ENCODE results near the gene MFSD6.
"Not testable (repeated sequence)": the region's sequence is repeated elsewhere in the genome, so short reads cannot be mapped to it uniquely, and the experiment has no call there.

MFSD6 gene

GRCh38 chr2:190462611-190463010, 54.5 kb downstream of the MFSD6 start:
- DNase-seq, result no peak

GRCh38 chr2:190465060-190465459, 56.9 kb downstream of the MFSD6 start:
- DNase-seq, result no peak

- DNase-seq, result no peak
Measured at GRCh38 chr2:190466819-190467446, 58.8 kb downstream of the MFSD6 start.

- peak; percentile 41 for DNase-seq
Measured at GRCh38 chr2:190467575-190468083, 59.5 kb downstream of the MFSD6 start.

- DNase-seq, result not testable (repeated sequence)
Measured at GRCh38 chr2:190468354-190468753, 60.2 kb downstream of the MFSD6 start.

GRCh38 chr2:190468814-190469569, 60.8 kb downstream of the MFSD6 start:
- peak; percentile 31 for DNase-seq

GRCh38 chr2:190469771-190470170, 61.6 kb downstream of the MFSD6 start:
- DNase-seq, result no peak

GRCh38 chr2:190470256-190470826, 62.2 kb downstream of the MFSD6 start:
- no peak for DNase-seq

- DNase-seq, result no peak
Measured at GRCh38 chr2:190477661-190478454, 69.7 kb downstream of the MFSD6 start.

GRCh38 chr2:190478572-190479195, 70.5 kb downstream of the MFSD6 start:
- no peak for DNase-seq

- no peak for DNase-seq
Measured at GRCh38 chr2:190481339-190481738, 73.2 kb downstream of the MFSD6 start.

- DNase-seq, result no peak
Measured at GRCh38 chr2:190482451-190482850, 74.3 kb downstream of the MFSD6 start.

GRCh38 chr2:190486037-190486623, 78.0 kb downstream of the MFSD6 start:
- no peak for DNase-seq

- no peak for DNase-seq
Measured at GRCh38 chr2:190488516-190489233, 80.5 kb downstream of the MFSD6 start.

- no peak for DNase-seq
Measured at GRCh38 chr2:190489475-190489874, 81.3 kb downstream of the MFSD6 start.

GRCh38 chr2:190490502-190490901, 82.3 kb downstream of the MFSD6 start:
- no peak for DNase-seq

GRCh38 chr2:190493095-190493494, 84.9 kb downstream of the MFSD6 start:
- DNase-seq, result no peak

GRCh38 chr2:190494600-190495227, 86.6 kb downstream of the MFSD6 start:
- not testable (repeated sequence) for DNase-seq

GRCh38 chr2:190497428-190497827, 89.3 kb downstream of the MFSD6 start:
- DNase-seq, result no peak

- DNase-seq, result no peak
Measured at GRCh38 chr2:190499273-190499672, 91.1 kb downstream of the MFSD6 start.

All from right kidney (tissue), 1 donor.